ENCODE measurements around the gene DNAH2.
A peak's percentile ranks its signal among the peaks of the same experiment; 100 is the strongest.

Gene DNAH2

GRCh38 chr17:7836596-7837407 is 119.3 kb downstream of the DNAH2 start:
- Histone ChIP-seq H3K27me3 (ENCODE audit: low read length) (no peaks in the 10 kb centered on the region), H3K9ac (ENCODE audit: low read length) (peak overlapping the region; percentile 71), H3F3A (ENCODE audit: insufficient read depth) (peaks cover 47% of the 10 kb centered on the region), H3K9me2 (replicated peaks; ENCODE audit: insufficient read depth, low read length) (no peaks in the 10 kb centered on the region), H3K79me2 (ENCODE audit: insufficient read depth, low read length) (no peaks in the 10 kb centered on the region), H2AFZ (ENCODE audit: low read depth, low read length, severe bottlenecking) (peak overlapping the region; percentile 68), H3K4me2 (ENCODE audit: low read depth, low read length, poor library complexity, severe bottlenecking) (peak overlapping the region; percentile 94), H3K36me3 (ENCODE audit: low read length) (no peaks in the 10 kb centered on the region), H3K27ac (ENCODE audit: low read depth, low read length) (peak overlapping the region; percentile 92), H3K4me3 (ENCODE audit: insufficient read depth, low read length, poor library complexity, severe bottlenecking) (peak overlapping the region; percentile 81), H4K20me1 (ENCODE audit: low read depth, low read length) (no peaks in the 10 kb centered on the region), H3K9me3 (ENCODE audit: insufficient read depth, low read length) (no peaks in the 10 kb centered on the region)
- TF ChIP-seq CTCF (IDR thresholded peaks at IDR 0.05; ENCODE audit: insufficient read depth, low read length, poor library complexity, severe bottlenecking): no peak
- no peak for TF ChIP-seq EZH2phosphoT487 (conservative IDR thresholded peaks at IDR 0.05; ENCODE audit: low read length)

GRCh38 chr17:7837408-7838088 is 120.0 kb downstream of the DNAH2 start:
- Histone ChIP-seq H3F3A (ENCODE audit: insufficient read depth) (peaks cover 51% of the 10 kb centered on the region), H3K9me3 (ENCODE audit: insufficient read depth, low read length) (no peaks in the 10 kb centered on the region), H3K4me2 (ENCODE audit: low read depth, low read length, poor library complexity, severe bottlenecking) (peak overlapping the region; percentile 94), H2AFZ (ENCODE audit: low read depth, low read length, severe bottlenecking) (peak overlapping the region; percentile 44), H3K79me2 (ENCODE audit: insufficient read depth, low read length) (no peaks in the 10 kb centered on the region), H3K27ac (ENCODE audit: low read depth, low read length) (peak overlapping the region; percentile 92), H3K4me3 (ENCODE audit: insufficient read depth, low read length, poor library complexity, severe bottlenecking) (peak overlapping the region; percentile 81), H3K27me3 (ENCODE audit: low read length) (no peaks in the 10 kb centered on the region), H4K20me1 (ENCODE audit: low read depth, low read length) (no peaks in the 10 kb centered on the region), H3K36me3 (ENCODE audit: low read length) (no peaks in the 10 kb centered on the region), H3K9me2 (replicated peaks; ENCODE audit: insufficient read depth, low read length) (no peaks in the 10 kb centered on the region), H3K9ac (ENCODE audit: low read length) (peak overlapping the region; percentile 71)
- no peak for TF ChIP-seq EZH2phosphoT487 (conservative IDR thresholded peaks at IDR 0.05; ENCODE audit: low read length)
- TF ChIP-seq CTCF (IDR thresholded peaks at IDR 0.05; ENCODE audit: insufficient read depth, low read length, poor library complexity, severe bottlenecking): no peak

GRCh38 chr17:7838090-7839075 is 120.8 kb downstream of the DNAH2 start:
- Histone ChIP-seq H3K9ac (ENCODE audit: low read length) (peak overlapping the region; percentile 71), H3F3A (ENCODE audit: insufficient read depth) (peaks cover 59% of the 10 kb centered on the region), H3K27ac (ENCODE audit: low read depth, low read length) (peak overlapping the region; percentile 94), H3K9me2 (replicated peaks; ENCODE audit: insufficient read depth, low read length) (no peaks in the 10 kb centered on the region), H2AFZ (ENCODE audit: low read depth, low read length, severe bottlenecking) (no peak overlapping the region), H3K9me3 (ENCODE audit: insufficient read depth, low read length) (no peaks in the 10 kb centered on the region), H4K20me1 (ENCODE audit: low read depth, low read length) (no peaks in the 10 kb centered on the region), H3K79me2 (ENCODE audit: insufficient read depth, low read length) (0 out of 2 replicates have a peak, but pooled peaks cover 4% of the 10 kb centered on the region), H3K36me3 (ENCODE audit: low read length) (no peaks in the 10 kb centered on the region), H3K4me3 (ENCODE audit: insufficient read depth, low read length, poor library complexity, severe bottlenecking) (peak overlapping the region; percentile 81), H3K27me3 (ENCODE audit: low read length) (no peaks in the 10 kb centered on the region), H3K4me2 (ENCODE audit: low read depth, low read length, poor library complexity, severe bottlenecking) (peak overlapping the region; percentile 94)
- no peak for TF ChIP-seq CTCF (IDR thresholded peaks at IDR 0.05; ENCODE audit: insufficient read depth, low read length, poor library complexity, severe bottlenecking)
- TF ChIP-seq EZH2phosphoT487 (conservative IDR thresholded peaks at IDR 0.05; ENCODE audit: low read length): no peak

Measured in SU-DHL-6 (cell line).